Measurements from ENCODE around the gene PDCD1. TPM values are rescaled to one million over a fixed set of nuclear protein-coding genes. Genes with fewer than 3 reads are reported as not detected.

The PDCD1 gene
- total RNA-seq, 4 donors from 2014 or later = 0.37 to 4.8 (median 0.68) TPM

GRCh38 chr2:241870081-241870541 is 11.4 kb upstream of the PDCD1 start:
- ATAC-seq (ENCODE audit: low FRiP score) = no peak
- TF ChIP-seq CTCF (IDR thresholded peaks at IDR 0.05) = no peak
- no peak for DNase-seq (ENCODE audit: low spot score)

GRCh38 chr2:241869087-241869961 is 10.6 kb upstream of the PDCD1 start, which contains the start of gene RTP5:
RTP5 (plus strand) TSS chr2:241869729; CDS start chr2:241869757, 28 bp downstream.
- ATAC-seq (ENCODE audit: low FRiP score) = no peak
- no peak for TF ChIP-seq CTCF (IDR thresholded peaks at IDR 0.05)
- DNase-seq (ENCODE audit: low spot score) = no peak

- no peak for TF ChIP-seq CTCF (IDR thresholded peaks at IDR 0.05)
- ATAC-seq (ENCODE audit: low FRiP score) (no peak), DNase-seq (ENCODE audit: low spot score) (no peak)
These were observed 10.0 kb upstream of the PDCD1 start for GRCh38 chr2:241868661-241869081.

- no peak for DNase-seq (ENCODE audit: low spot score)
- no peak for TF ChIP-seq CTCF (IDR thresholded peaks at IDR 0.05)
- ATAC-seq (ENCODE audit: low FRiP score) = no peak
These were observed 9.2 kb upstream of the PDCD1 start for GRCh38 chr2:241867776-241868420.

- TF ChIP-seq CTCF (IDR thresholded peaks at IDR 0.05) = no peak
- no peak for DNase-seq (ENCODE audit: low spot score)
- ATAC-seq (ENCODE audit: low FRiP score) = no peak
These were observed 8.3 kb upstream of the PDCD1 start for GRCh38 chr2:241866790-241867645.

GRCh38 chr2:241865957-241866789 is 7.5 kb upstream of the PDCD1 start:
- ATAC-seq (ENCODE audit: low FRiP score) (no peak), DNase-seq (ENCODE audit: low spot score) (no peak)
- TF ChIP-seq CTCF (IDR thresholded peaks at IDR 0.05) = no peak

Measured in omental fat pad (tissue), 4 donors.